IMR-90 (cell line): ENCODE measurements around the gene CES2. TPM values are rescaled to one million over a fixed set of nuclear protein-coding genes. Genes with fewer than 3 reads are reported as not detected.

Experiments used
- ATAC-seq: fragments of 200-7000 bp; cut with Tn5 transposase; 2 replicates; pipeline ENCODE4 v1.9.1; 2020; ENCODE audit warnings: low read depth, mild to moderate bottlenecking, moderate library complexity
- BruUV-seq: library from RNA; stranded (reverse); fragments of 400-500 nt; replicated peaks from 2 replicates; lab custom pipeline; 2021; lab: Mats Ljungman, UMichigan
- CTCF ChIA-PET: fragments of 300-600 bp; formaldehyde crosslinking; extraction: SDS; loops from one replicate; lab custom pipeline; 2021; ENCODE audit warnings: antibody characterized with exemption; lab: Yijun Ruan, JAX
- POLR2A ChIA-PET: fragments of 300-600 bp; sonication (Branson Sonifier 250); formaldehyde crosslinking; loops from one replicate; lab custom pipeline; 2022; ENCODE audit warnings: antibody characterized with exemption; ENCODE audit not compliant: unreplicated experiment; lab: Charles Lee
- DNase-seq: peaks from one replicate; pipeline ENCODE4 v3.0.0; 2013
- H2AFZ ChIP-seq: replicated peaks from 2 replicates; pipeline ENCODE3; 2013; ENCODE audit warnings: low read length, mild to moderate bottlenecking; ENCODE audit not compliant: poor library complexity
- H2AK5ac ChIP-seq: 2 replicates; pipeline ENCODE4 v1.6.1; 2013; ENCODE audit warnings: low read depth, low read length, inconsistent platforms
- H2AK9ac ChIP-seq: replicated peaks from 2 replicates; pipeline ENCODE3; 2013; ENCODE audit warnings: mild to moderate bottlenecking, low read depth, low read length, moderate library complexity; ENCODE audit not compliant: poor library complexity
- H2BK120ac ChIP-seq: 2 replicates; pipeline ENCODE4 v1.6.1; 2013; ENCODE audit warnings: low read depth, low read length, inconsistent platforms
- H2BK15ac ChIP-seq: 3 replicates; pipeline ENCODE4 v1.6.1; 2013; ENCODE audit warnings: low read depth, low read length, inconsistent platforms
- H2BK20ac ChIP-seq: 2 replicates; pipeline ENCODE4 v1.6.1; 2013; ENCODE audit warnings: low read depth, mild to moderate bottlenecking, inconsistent platforms, low read length, moderate library complexity
- H2BK5ac ChIP-seq: 2 replicates; pipeline ENCODE4 v1.6.1; 2013; ENCODE audit warnings: mild to moderate bottlenecking, low read depth, low read length, inconsistent platforms; ENCODE audit not compliant: poor library complexity, severe bottlenecking
- H3K14ac ChIP-seq: replicated peaks from 2 replicates; pipeline ENCODE4 v1.6.1; 2013; ENCODE audit warnings: low read depth, low read length, inconsistent platforms
- H3K18ac ChIP-seq: 2 replicates; pipeline ENCODE4 v1.6.1; 2013; ENCODE audit warnings: low read depth, low read length, control low read depth
- H3K23ac ChIP-seq: 2 replicates; pipeline ENCODE4 v1.6.1; 2013; ENCODE audit warnings: low read depth, low read length, inconsistent platforms
- H3K27ac ChIP-seq: 2 replicates; pipeline ENCODE4 v1.5.1; 2013; ENCODE audit warnings: mild to moderate bottlenecking, control low read depth, low read length; ENCODE audit not compliant: insufficient read depth
- H3K27me3 ChIP-seq: 2 replicates; pipeline ENCODE4 v1.6.1; 2013; ENCODE audit warnings: low read length; ENCODE audit not compliant: control insufficient read depth, insufficient read depth
- H3K36me3 ChIP-seq: 2 replicates; pipeline ENCODE4 v1.6.1; 2013; ENCODE audit warnings: low read length, mixed read lengths; ENCODE audit not compliant: control insufficient read depth, insufficient read depth
- H3K4ac ChIP-seq: 2 replicates; pipeline ENCODE4 v1.6.1; 2013; ENCODE audit warnings: low read depth, low read length, inconsistent platforms
- H3K4me1 ChIP-seq: 2 replicates; pipeline ENCODE4 v1.6.1; 2013; ENCODE audit warnings: low read length, mixed read lengths; ENCODE audit not compliant: control insufficient read depth, insufficient read depth
- H3K4me2 ChIP-seq: 2 replicates; pipeline ENCODE4 v1.6.1; 2013; ENCODE audit warnings: low read depth, mild to moderate bottlenecking, control low read depth, low read length, moderate library complexity
- H3K4me3 ChIP-seq: 2 replicates; pipeline ENCODE4 v1.5.1; 2013; ENCODE audit warnings: low read depth, mild to moderate bottlenecking, control low read depth, low read length, moderate library complexity; ENCODE audit not compliant: insufficient read depth
- H3K56ac ChIP-seq: 2 replicates; pipeline ENCODE4 v1.6.1; 2013; ENCODE audit warnings: low read length, inconsistent platforms; ENCODE audit not compliant: insufficient read depth; ENCODE audit errors: extremely low read depth
- H3K79me1 ChIP-seq, 2 experiments: 2 replicates each; pipeline ENCODE4 v1.6.1; 2013; ENCODE audit warnings: low read length in 2 of 2, inconsistent platforms in 1 of 2, low read depth in 1 of 2
- H3K9ac ChIP-seq: 2 replicates; pipeline ENCODE4 v1.6.1; 2013; ENCODE audit warnings: low read depth, low read length, control low read depth
- H3K9me1 ChIP-seq: 2 replicates; pipeline ENCODE4 v1.6.1; 2013; ENCODE audit warnings: low read length, inconsistent platforms; ENCODE audit not compliant: insufficient read depth
- H3K9me3 ChIP-seq: 2 replicates; pipeline ENCODE4 v1.6.1; 2013; ENCODE audit warnings: low read length; ENCODE audit not compliant: control insufficient read depth, insufficient read depth
- H4K20me1 ChIP-seq: 2 replicates; pipeline ENCODE4 v1.6.1; 2013; ENCODE audit warnings: low read length, inconsistent platforms; ENCODE audit not compliant: insufficient read depth
- H4K5ac ChIP-seq: 2 replicates; pipeline ENCODE4 v1.6.1; 2013; ENCODE audit warnings: mild to moderate bottlenecking, low read depth, low read length, control low read depth
- H4K8ac ChIP-seq, 2 experiments: 2 replicates each; pipeline ENCODE4 v1.6.1; 2013; ENCODE audit warnings: low read depth in 2 of 2, low read length in 2 of 2, control low read depth in 1 of 2, inconsistent platforms in 1 of 2
- H4K91ac ChIP-seq: 2 replicates; pipeline ENCODE4 v1.6.1; 2013; ENCODE audit warnings: low read depth, low read length, inconsistent platforms; ENCODE audit not compliant: insufficient read depth
- MAZ ChIP-seq: IDR thresholded peaks from 2 replicates; pipeline ENCODE4 v1.6.1; 2012; ENCODE audit warnings: low read depth, mild to moderate bottlenecking, low read length, improper control_type of control experiment, moderate library complexity, borderline replicate concordance
- RAD21 ChIP-seq: IDR thresholded peaks from 2 replicates; pipeline ENCODE4 v1.6.1; 2012; ENCODE audit warnings: low read length, improper control_type of control experiment
- RFX5 ChIP-seq: IDR thresholded peaks from 2 replicates; pipeline ENCODE4 v1.8.0; 2012; ENCODE audit warnings: low read depth, mild to moderate bottlenecking, low read length, moderate library complexity
- SMC3 ChIP-seq: fragments of 150-350 bp; IDR thresholded peaks from 2 replicates; pipeline ENCODE4 v1.6.1; 2016; ENCODE audit warnings: low read depth, mild to moderate bottlenecking, antibody characterized with exemption, low read length, moderate library complexity
- WGBS, 2 experiments: methylation state at CpG; one replicate each; pipeline versions ENCODE4 v1.1.5 to v1.1.7; 2013; ENCODE audit warnings: missing lambda C conversion rate in 2 of 2; ENCODE audit not compliant: insufficient read length in 1 of 2; ENCODE audit errors: extremely low coverage in 2 of 2; 5-methylcytosine and 5-hydroxymethylcytosine counted together
- dilution Hi-C: fragments of 300-500 bp; cut with HindIII; formaldehyde crosslinking; loops from one replicate; pipeline ENCODE4 v1.14.3; 2018; ENCODE audit warnings: low sequenced_read_pairs; ENCODE audit not compliant: unreplicated experiment
- in situ Hi-C: fragments of 300-500 bp; cut with MboI; formaldehyde crosslinking; loops from 3 replicates; pipeline ENCODE4 v1.14.3; 2019; ENCODE audit warnings: low sequenced_read_pairs, inconsistent platforms, mixed read lengths
- intact Hi-C: fragments of 100-400 bp; cut with micrococcal nuclease; formaldehyde crosslinking; loops from 2 replicates; pipeline ENCODE4 v1.10.0; 2022
- polyA plus RNA-seq, 3 experiments: library from polyadenylated mRNA; depleted of rRNA; stranded (reverse); fragments of >200 nt; gene quantifications; 2 replicates each; pipeline ENCODE4 v1.2.3, GENCODE V29; 2012; ENCODE audit warnings: low replicate concordance in 1 of 3
- total RNA-seq: library from RNA; depleted of rRNA; stranded (reverse); fragments of >200 nt; gene quantifications from 2 replicates; pipeline ENCODE4 v1.2.3, GENCODE V29; 2012

CES2 gene
- total and polyA plus RNA-seq, 2 of the 4 experiments (the other 2 are of a cell fraction): 15.1 to 23.2 TPM

DNA sequence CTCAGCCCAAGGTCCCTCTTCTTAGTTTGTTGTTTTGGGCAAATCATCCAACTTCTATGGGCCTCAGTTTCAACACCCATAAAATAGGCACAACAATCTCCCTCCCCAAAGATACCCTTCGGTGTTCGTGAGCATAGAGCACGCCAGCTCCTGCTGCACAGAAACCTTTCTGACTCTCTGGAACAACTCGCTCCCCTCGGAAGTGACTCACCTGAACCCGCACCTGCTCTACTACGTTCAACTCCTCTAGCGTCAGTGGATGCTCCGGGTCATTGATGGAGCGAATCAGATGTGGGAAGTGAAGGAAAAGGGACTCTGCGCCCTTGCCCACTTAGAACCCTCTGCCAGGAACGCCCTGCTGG lies 1.6 kb upstream of the CES2 start:
- Histone ChIP-seq H3K4me3 (peak overlapping the region; percentile 98), H2AFZ (peak overlapping the region; percentile 99), H3K14ac (peak overlapping the region; percentile 96), H3K27me3 (no peaks in the 10 kb centered on the region), H3K56ac (peak overlapping the region; percentile 62), H2BK15ac (no peak overlapping the region; the same call in 2 of the 3 replicates), H3K4ac (peak overlapping the region; percentile 97), H3K9me1 (peaks cover 26% of the 10 kb centered on the region), H3K9ac (peak overlapping the region; percentile 99), H2BK5ac (peak overlapping the region; percentile 98), H2BK120ac (no peak overlapping the region), H3K79me1 (peaks cover 25 to 69% of the 10 kb centered on the region in 2 experiments), H4K8ac (peak overlapping the region; percentile 91 to 95), H2BK20ac (no peak overlapping the region), H2AK5ac (peak overlapping the region; percentile 63), H3K18ac (peak overlapping the region; percentile 18; the same call in 1 of the 2 replicates), H3K27ac (peak overlapping the region; percentile 98), H3K36me3 (peaks cover 20% of the 10 kb centered on the region), H4K91ac (peak overlapping the region; percentile 93), H3K23ac (peak overlapping the region; percentile 88), H3K4me1 (peaks cover 9% of the 10 kb centered on the region), H4K5ac (peak overlapping the region; percentile 76), H3K9me3 (no peaks in the 10 kb centered on the region), H4K20me1 (peaks cover 49% of the 10 kb centered on the region), H3K4me2 (peak overlapping the region; percentile 89), H2AK9ac (peak overlapping the region; percentile 96)
- CTCF ChIA-PET: no interaction called here
- dilution Hi-C loops: no loop called here
- BruUV-seq: TSS peak; percentile 66
- in situ Hi-C loops: loop anchor here (5.0 kb wide), 1 partner anchor 36 kb away; no protein-coding TSS in a partner anchor
- DNase-seq (peak; percentile 35), ATAC-seq (no peak)
- POLR2A ChIA-PET: no interaction called here
- WGBS, 2 experiments: 0% methylated on average over 3 of the region's 12 CpGs; no CpG with 5 or more reads in 1 of the 2 experiments
- no peak for TF ChIP-seq MAZ
- no peak for TF ChIP-seq SMC3
- TF ChIP-seq RFX5: no peak
- no peak for TF ChIP-seq RAD21
- intact Hi-C loops: loop anchor here (2.0 kb wide), 1 partner anchor 39 kb away; no protein-coding TSS in a partner anchor
